ENCODE data around the gene LAMTOR1.

- TF ChIP-seq CTCF (conservative IDR thresholded peaks at IDR 0.05; ENCODE audit: low read length) (no peak), EZH2phosphoT487 (IDR thresholded peaks at IDR 0.05; ENCODE audit: borderline replicate concordance, low read depth, low read length) (no peak)
These were observed 2.8 kb upstream of the LAMTOR1 start, which contains the start of gene TOMT for GRCh38 chr11:72105888-72106287.
